GM12865 (cell line): ENCODE measurements around the gene SLC17A1.

Source experiments
- DNase-seq: peaks from one replicate; pipeline ENCODE4 v3.0.0; 2010; ENCODE audit warnings: low read depth
- H3K4me3 ChIP-seq: 2 replicates; pipeline ENCODE4 v1.5.1; 2011; ENCODE audit warnings: mild to moderate bottlenecking, low read depth, low read length, control low read depth
- CTCF ChIP-seq: IDR thresholded peaks from 2 replicates; pipeline ENCODE4 v1.5.1; 2011; ENCODE audit warnings: low read length, control low read depth, low read depth, inconsistent platforms; ENCODE audit not compliant: insufficient read depth; ENCODE audit errors: missing control alignments

Gene SLC17A1

GRCh38 chr6:25831532-25832306 is at the start of gene SLC17A1:
Gene SLC17A1, minus strand, starts transcription at chr6:25832052. Its CDS starts 1,495 bp downstream, at chr6:25830557.
- no peak for TF ChIP-seq CTCF
- H3K4me3 ChIP-seq = no peak within 1 kb of the TSS
- no peak for DNase-seq

- H3K4me3 ChIP-seq = no peak overlapping the region
- TF ChIP-seq CTCF = no peak
- no peak for DNase-seq
Measured at GRCh38 chr6:25880601-25881000, 48.7 kb upstream of the SLC17A1 start.

GRCh38 chr6:25878721-25879322 is 47.0 kb upstream of the SLC17A1 start:
- no peak for TF ChIP-seq CTCF
- DNase-seq = no peak
- H3K4me3 ChIP-seq = no peak overlapping the region

DNA sequence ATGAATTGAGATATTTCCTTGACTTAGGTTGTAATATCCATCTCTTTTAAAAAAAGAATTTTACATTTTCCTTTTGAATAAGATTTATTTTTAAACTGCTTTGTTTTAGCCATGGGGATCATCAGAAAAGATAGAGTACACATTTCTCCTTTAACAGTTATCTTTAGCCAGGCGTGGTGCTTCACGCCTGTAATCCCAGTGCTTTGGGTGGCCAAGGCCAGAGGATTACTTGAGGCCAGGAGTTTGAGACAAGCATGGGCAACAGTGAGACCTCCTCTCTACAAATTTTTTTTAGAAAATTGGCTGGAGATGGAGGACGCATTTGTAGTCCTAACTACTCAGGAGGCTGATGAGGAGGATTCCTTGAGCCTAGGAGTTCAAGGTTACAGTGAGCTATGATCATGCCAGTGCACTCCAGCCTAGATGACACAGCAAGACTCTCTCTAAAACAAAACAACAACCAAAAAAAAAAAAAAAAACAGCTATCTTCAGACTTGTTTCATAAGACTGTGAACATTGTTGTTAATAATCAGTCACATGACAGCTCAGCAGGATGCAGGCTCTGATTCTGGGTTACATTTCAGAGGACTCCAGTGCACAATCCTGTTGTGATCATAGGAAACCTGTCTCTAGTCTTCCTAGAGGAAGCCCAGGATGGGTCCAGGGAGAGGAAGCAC is 44.2 kb upstream of the SLC17A1 start:
- no peak for DNase-seq
- no peak for TF ChIP-seq CTCF
- no peak overlapping the region for H3K4me3 ChIP-seq

- H3K4me3 ChIP-seq = no peak overlapping the region
- no peak for TF ChIP-seq CTCF
- DNase-seq = no peak
Measured at GRCh38 chr6:25875563-25875905, 43.7 kb upstream of the SLC17A1 start.

- DNase-seq = no peak
- TF ChIP-seq CTCF = no peak
Measured at GRCh38 chr6:25874822-25875562, 43.1 kb upstream of the SLC17A1 start.

More at GRCh38 chr6:25874822-25875562, 43.1 kb upstream of the SLC17A1 start:
- H3K4me3 ChIP-seq = no peak overlapping the region
